Kidney capillary endothelial cell (primary cell): Measurements from ENCODE around the gene NPFFR1.
A peak's percentile ranks its signal among the peaks of the same experiment; 100 is the strongest.

Experiments used
- DNase-seq: peaks from one replicate; pipeline ENCODE4 v3.0.0-alpha.2; 2018; ENCODE audit warnings: low spot score

The NPFFR1 gene, protein sequence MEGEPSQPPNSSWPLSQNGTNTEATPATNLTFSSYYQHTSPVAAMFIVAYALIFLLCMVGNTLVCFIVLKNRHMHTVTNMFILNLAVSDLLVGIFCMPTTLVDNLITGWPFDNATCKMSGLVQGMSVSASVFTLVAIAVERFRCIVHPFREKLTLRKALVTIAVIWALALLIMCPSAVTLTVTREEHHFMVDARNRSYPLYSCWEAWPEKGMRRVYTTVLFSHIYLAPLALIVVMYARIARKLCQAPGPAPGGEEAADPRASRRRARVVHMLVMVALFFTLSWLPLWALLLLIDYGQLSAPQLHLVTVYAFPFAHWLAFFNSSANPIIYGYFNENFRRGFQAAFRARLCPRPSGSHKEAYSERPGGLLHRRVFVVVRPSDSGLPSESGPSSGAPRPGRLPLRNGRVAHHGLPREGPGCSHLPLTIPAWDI

DNA sequence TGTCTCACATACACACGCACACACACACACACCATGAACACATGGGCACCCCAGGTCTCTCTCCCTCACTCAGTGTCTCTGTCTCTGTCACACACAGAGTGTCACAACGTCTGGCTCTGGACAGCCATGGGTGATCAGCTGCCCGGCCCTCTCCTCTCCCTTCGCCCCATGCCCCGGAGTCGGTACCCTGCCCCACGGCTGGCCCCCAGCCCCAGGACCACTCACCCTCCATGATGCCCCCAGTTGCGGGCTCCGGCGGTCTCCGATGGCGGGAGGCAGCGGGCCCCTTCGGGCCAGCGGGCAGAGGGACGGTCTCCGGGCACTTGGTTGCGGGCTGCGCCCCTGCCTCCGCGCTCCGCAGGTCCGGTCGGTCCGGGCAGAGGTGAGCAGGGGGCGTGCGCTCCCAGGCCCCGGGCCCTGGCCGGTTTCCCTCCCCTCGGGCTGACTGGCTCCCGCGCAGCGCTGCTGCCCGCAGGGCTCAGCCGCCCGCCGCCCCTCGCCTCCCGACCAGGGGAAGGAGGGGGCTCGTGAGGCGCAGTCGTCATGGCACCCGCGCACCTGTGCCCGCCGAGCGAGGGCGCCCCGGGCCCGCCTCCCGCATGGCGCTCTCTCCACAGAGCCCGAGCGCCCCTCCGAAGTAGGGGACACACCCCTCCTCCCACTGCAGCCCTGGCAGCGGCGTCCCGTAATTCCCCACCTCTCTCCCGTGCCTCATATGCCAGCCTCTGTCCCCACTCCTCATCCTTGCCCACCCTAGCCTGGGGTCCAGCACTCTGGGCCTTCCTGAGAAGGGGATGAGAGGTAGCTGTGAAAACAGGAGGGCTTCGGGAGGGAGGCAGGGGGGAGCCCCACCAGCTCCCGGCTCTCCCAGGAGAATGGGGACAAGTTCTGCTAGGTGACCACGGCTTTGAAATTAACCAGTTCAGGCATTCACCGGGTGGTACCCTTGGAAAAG, at the start of gene NPFFR1:
NPFFR1 (minus strand) TSS at position 560 of the 955 bp plus-strand sequence; CDS start at position 232, 328 bp downstream.
- DNase-seq: no peak

DNA sequence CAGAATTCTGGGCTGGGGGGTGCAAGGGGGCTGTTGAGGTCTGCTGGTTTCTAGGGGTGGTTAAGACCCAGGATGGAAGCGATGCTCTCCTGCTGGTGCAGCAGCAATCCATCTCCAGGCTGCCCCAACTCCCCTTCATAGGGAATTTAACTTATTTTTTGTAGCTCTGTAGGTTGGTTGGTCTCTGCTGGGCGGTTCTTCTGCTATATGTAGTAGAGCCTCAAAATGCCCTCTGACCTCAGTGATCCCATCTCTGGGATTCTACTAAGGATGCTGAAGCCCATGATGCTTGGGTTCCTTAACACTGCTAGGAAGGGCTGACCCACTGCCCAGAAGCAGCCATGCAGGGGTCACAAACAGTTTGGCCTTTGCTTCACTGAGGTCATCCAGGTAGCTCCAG, 49.5 kb upstream of the NPFFR1 start:
- DNase-seq: no peak

DNA sequence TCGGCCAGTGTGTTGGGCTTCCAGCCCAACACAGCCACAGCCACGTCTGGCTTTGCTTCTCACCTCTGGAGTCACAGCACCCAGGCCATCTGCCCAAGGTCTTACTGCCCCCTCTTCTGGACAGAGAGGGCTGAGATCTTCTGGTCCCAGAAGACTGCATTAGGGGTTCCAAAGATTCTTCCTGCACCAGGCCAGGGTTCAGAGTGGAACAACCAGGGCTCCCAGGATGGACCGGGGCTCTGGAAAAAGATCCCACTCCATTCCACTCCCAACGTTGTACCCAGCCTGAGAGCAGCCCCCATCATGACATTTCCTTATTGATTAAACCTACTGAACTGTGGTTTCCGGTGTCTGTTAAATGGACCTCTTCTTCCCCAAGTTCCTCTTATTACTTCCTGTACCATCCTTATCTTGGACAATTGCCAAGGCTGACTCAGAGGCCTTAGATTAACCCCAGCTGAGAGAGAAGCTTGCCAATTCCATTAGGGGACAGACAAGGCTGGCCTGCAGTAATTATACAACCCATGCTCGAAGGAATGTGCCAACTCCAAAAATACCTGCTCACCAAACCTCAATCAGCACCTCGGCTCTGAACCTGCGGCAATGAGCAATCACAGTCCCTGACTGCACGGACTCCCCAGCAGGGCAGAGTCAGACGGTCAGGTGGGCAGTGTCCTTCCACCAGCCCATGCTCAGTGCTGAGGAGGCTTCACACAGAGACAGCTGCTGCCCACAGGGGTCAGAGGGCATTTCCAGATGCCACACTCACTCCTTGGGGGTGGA, 47.9 kb upstream of the NPFFR1 start:
- peak; percentile 86 for DNase-seq

DNA sequence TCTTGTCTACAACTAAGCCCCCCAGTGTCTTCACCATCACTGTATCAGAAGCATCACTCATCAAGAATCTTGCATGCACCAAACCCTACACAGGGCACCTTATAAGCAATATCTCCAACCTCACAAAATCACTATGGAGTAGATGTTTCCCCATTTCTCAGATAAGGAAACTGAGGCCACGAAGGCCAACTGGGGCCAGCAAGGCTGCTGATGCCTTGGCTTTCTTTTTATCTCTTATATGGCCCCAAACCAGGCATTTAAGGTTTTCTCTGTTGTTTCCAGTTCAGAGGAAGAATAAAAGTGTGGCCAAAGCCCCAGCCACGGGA, 47.3 kb upstream of the NPFFR1 start:
- no peak for DNase-seq

DNA sequence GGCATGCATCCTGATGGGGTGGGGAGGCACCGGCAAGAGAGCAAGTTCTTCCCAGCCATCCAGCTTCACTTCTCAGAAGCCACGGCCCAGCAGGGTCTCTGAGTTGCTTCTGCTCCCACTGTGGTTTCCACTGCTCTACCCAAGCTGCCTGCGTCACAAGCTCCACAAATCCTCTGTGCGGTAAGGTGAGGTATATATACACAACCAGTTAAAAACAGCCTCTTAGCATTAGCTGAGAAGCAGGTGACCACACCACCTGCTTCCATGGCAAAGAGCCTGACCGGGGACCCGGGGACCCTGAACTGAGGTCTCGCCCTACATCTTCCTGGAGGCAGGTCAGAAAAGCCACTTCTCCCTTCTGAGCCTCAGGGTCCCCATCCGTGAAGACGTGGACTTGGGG, 46.9 kb upstream of the NPFFR1 start:
- DNase-seq: no peak

DNA sequence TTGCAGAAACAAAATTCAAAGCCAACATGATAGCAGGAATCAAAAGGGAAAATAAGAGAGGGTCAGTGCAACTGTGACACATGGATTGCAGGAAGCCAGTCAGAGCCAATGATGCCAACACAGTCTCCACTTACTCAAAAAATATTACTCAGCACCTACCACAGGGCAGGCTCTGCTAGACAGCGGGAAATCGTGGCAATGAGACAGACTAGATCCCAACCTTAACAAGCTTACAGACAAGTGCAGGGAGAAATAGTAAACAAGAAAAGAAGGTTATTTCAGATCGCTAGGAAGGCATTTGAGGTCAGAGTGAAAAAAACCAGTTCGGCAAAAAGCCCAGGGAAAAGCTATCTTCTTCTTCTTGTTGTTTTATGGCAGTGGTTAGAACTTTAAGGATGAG, 45.2 kb upstream of the NPFFR1 start:
- DNase-seq: no peak

DNA sequence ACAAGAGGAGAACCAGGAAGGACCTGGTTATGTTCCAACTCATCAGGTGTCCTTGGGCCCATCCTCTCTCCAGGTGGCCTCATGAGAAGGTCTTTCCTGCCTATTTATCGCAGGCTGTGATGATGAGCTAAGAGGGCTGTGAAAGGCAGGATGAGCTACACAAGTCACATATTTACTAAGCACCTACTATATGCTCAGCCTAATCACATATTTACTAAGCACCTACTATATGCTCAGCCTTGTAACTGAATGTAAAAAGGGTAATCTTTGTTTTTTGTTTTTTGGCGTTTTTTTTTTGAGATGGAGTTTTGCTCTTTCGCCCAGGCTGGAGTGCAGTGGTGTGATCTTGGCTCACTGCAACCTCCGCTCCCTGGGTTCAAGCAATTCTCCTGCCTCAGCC, 44.2 kb upstream of the NPFFR1 start:
- DNase-seq: no peak

DNA sequence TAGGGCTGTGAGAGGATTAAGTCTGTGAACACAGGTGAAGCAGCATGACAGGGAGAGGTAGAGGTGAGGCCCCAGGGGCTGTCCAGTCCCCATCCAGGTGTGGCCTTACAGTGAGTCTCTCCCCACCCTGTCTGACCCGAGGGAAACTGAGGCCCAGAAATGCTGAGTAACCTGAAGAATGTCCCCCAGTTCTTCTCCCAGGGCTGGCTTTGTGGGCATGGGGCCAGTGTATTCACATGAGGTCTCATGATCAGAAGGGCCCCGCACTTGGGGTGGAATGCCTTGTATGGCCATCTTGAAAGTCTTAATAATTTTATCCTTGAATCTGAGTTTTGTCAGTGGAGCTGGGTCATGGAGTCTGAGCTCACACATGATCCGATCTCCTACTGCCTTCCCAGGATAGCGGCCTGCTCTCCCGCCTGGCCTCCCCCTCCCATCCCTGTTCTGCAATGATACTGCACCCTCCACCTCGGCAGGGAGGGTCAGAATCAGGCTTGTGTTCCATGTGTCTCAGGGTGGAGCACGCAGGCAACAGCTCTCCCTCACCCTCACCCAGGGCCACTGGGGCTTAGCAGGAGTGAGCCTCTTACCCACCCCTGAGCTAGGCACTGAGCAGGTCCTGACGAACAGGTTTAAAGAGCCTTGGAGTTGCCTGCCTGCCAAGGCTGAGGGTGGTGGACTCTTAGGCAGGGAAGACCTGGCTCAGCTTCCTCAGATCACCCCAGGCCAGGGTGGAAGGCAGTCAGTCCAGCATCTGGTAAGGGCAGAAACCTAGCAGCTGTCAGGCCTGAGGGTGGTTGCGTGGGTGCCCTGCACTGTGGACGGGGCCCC, 41.4 kb upstream of the NPFFR1 start:
- DNase-seq: no peak

GRCh38 chr10:70324339-70324861, 40.6 kb upstream of the NPFFR1 start:
- no peak for DNase-seq

GRCh38 chr10:70323697-70324338, 40.0 kb upstream of the NPFFR1 start:
- DNase-seq: no peak

DNA sequence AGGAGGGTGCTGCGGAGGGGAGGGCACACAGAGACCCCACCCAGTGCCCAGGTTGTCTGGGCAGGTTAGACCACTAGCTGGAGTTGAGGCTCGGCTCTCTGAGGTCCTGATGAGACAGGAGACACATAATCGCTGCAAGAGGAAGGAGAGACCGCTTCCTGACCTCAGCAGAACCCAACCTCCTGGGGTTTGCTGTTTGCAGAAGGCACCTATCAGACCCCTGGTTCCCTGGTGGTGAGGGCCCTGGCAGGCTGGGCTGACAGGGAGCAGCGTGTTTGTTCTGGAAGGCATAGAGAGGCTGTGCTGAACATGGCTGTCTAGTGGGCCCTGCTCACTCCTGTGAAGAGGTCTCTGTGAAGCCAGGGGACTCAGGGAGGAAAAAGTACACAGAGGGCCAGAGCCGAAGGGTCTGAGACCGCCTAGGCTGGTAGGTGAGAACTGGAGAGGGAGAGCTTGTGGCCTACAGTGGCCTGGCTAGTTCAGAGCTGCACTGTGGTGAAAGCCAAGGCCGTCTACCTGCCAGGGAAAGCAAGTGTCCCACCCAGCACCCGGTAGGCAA, 39.4 kb upstream of the NPFFR1 start:
- no peak for DNase-seq

DNA sequence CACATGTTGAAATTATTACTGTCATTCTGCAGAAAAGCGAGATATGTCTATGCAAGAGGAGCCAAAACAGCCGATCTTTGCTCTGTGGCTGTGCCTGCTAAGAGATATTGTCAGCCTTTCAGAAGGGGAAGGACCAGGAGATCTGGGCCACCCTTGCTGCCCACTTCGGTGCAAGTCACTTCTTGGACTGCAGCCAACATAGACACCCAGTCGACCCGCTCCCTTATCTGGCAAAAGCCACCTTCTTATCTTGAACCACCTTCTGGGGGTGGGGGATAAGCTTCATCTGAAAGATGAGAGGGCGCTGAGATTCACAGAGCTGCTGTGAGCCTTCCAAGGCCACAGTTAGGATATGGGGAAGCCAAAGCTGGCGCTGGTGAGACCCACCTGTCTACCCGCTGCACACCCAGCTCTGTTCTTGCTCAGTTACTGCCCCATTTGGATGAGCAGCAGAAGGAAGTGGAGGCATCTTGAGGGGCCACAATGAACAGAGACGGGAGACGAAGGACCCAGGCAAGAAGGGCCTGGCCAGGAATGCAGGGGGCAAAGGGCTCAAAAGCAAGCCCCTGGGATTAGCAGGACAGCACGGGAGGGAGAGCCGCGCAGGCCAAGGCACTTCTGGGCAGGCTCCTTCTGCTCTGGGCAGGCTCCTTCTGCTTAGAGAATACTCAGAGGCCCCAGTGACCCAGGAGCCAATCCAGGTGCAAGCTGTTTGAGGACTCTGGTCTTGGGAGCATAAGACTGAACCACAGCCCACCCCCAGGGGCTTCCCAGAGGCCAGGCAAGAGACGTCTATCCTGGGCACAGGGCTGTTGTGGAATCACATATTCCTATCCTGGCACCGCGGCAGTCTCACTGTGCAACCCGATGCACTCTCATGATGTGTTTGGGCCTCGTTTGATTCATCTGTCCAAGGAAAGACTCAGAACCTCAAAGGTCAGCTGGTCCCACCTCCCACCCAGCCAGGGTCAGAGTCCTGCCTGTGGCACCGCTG, 38.4 kb upstream of the NPFFR1 start:
- DNase-seq: no peak

- DNase-seq: no peak
Observed at GRCh38 chr10:70321233-70321632, 37.4 kb upstream of the NPFFR1 start.

DNA sequence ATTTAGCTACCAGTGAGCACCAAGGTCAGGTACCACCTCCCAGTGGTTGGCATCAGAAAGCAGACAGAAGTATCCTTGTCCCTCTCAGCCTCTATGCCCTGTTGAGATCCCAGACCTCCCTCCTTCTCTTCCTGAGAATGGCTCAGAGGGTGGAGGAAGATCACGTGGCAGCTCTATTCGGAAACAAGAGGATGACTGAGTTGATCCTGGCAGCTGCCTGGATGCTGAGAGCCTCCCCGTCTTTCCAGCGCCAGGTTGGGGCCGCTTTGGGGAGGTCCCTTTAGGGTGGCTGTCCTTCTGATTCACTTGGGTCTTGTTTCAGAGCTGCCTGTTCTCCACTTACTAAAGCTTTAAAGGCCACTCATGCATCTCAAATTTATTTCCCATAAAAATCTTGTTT, 36.9 kb upstream of the NPFFR1 start:
- no peak for DNase-seq

DNA sequence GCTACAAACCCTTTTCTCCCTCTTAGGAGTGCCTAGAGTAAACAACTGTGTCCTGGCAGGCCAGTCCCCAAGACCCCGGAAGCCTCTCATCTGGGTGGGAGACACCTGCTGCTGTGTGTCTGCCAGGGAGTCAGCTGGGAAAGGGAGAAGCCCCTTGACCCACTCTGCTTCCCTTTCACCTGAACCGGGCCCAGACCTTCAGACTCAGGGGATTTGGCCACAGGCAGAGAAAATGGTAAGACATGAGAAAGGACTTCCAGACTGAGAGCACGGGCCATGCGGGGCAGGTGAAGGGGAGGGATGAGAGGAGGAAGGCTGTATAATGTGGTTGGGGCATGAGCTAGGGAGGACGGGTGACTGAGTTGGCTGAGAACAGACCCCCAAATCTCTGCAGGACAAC, 36.0 kb upstream of the NPFFR1 start:
- no peak for DNase-seq

DNA sequence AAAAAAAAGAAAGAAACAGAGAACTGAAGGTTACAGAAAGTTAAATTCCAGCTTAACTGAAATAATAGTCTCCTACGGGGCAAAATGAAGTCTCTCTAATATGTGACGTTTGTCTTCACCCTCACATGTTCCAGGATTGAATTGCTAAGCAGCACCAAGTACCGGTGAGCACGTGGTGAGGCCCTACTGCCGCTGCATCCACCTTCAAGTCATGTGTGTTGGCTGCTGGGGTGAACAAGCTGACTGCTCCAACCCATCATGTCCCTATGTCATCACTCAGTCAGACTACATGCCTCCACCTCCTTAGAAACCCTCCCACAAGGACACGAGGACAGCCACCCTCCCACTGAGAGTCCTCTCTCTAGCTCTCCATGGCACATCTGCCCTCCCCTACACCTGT, 35.4 kb upstream of the NPFFR1 start:
- no peak for DNase-seq

DNA sequence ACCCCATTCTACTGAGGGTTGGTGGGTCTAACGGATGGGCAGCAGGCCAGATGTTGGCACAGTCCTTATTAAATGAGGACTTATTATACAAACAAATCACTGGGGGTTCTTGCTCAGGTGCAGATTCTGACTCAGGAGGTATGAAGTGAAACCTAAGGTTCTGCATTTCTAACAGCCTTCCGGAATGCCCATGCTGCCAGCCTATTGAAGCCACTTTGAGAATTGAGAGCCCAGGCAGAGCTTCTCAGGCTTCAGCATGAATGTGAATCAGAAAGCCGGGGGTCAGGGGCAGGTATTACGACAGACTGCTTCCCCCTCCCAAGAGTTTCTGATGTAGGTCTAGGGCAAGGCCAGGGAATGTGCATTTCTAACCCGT, 34.1 kb upstream of the NPFFR1 start:
- DNase-seq: no peak

DNA sequence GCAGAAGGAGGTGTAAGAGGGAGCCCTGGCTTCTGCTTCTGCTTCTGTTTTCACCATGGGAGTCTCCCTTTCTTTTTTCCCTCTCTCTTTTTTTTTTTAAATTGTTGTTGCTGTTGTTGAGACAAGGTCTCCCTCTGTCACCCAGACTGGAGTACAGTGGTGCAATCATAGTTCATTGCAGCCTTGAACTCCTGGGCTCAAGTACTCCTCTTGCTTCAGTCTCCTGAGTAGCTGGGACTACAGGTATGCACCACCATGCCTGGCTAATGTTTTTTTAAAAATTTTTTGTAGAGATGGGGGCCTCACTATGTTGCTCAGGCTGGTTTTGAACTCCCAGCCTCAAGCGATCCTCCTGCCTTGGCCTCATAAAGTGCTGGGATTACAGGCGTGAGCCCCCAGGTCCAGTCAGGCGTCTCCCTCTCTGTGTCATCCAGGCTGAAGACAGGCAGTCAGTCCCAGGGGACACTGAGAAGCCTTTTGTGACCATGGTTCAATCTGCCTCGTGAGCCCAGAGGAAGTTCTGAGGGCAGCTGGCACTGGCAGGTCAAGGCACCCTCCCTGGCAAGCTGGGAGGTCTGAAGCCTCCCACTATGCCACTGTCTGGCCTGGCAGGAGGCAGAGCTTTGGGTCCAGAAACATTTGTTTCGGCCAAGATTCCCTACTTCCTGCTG, 33.6 kb upstream of the NPFFR1 start:
- DNase-seq: no peak

DNA sequence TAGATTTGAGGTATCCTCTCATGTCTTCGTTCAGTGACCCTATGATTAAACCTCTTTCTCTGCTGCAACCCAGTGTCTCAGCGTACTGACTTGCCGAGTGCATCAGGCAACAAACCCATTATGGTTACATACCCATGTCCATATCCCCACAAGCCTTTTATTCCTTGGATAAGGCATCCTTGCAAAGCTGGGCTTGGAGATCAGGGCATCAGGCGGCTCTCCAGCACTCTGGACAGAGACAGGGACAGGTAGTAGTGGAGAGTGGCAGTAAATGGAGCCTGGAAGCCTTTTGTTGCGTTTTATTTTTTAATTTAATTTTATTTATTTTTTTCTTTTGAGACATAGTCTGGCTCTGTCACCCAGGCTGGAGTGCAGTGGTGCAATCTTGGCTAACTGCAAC, 32.0 kb upstream of the NPFFR1 start:
- DNase-seq: no peak
